HG02943 (cell line): ENCODE data around the gene SGSM2.

ENCODE experiments used
- ATAC-seq: cut with Tn5 transposase; IDR thresholded peaks from one replicate; pipeline ENCODE4 v1.9.1; 2021; ENCODE audit warnings: mild to moderate bottlenecking, low read depth, moderate library complexity; ENCODE audit not compliant: unreplicated experiment

Gene SGSM2

GRCh38 chr17:2415081-2415480, 77.8 kb downstream of the SGSM2 start:
- ATAC-seq, result no peak

- ATAC-seq, result no peak
These were observed 78.9 kb downstream of the SGSM2 start for GRCh38 chr17:2416010-2416734.

DNA sequence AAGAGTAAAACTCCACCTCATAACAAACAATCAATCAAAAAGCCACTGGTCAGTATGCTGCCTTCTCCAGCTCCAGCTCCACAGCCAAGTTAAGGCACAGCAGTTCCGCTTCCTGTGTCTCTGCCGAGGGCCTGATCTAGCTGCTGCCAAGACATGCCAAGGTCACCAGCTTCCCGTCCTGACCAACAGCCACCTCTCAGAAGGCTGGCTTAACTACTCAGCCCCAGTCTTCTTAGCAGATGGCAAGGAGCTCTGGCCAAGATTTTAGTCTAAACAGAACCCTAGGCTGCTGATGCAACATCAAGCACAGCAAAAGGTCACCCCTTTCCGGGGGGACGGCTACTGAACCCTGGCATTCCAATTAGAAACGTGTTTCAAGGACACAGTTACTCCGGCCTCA, 81.3 kb downstream of the SGSM2 start:
- ATAC-seq, result no peak

- no peak for ATAC-seq
These were observed 82.2 kb downstream of the SGSM2 start for GRCh38 chr17:2419486-2419885.

DNA sequence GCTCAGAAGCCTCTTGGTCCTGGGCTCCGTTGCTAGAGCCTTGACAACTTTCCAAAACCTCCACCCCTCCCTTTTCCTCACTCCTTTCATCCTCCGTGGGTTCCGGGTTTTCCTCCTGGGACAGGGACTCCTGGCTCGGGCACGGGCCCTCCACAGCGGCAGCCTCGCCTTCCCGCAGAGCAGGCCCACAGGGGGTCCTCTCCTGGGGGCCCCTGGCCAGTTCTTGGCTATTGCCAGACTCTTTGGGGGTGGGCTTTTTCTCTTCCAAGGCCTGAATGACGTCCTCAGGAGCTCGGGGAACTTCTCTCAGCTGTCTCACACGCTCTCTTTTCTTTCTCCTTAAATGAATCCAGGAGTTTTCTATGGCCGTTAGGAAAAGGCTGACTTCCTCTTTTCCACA, 82.9 kb downstream of the SGSM2 start:
- no peak for ATAC-seq

DNA sequence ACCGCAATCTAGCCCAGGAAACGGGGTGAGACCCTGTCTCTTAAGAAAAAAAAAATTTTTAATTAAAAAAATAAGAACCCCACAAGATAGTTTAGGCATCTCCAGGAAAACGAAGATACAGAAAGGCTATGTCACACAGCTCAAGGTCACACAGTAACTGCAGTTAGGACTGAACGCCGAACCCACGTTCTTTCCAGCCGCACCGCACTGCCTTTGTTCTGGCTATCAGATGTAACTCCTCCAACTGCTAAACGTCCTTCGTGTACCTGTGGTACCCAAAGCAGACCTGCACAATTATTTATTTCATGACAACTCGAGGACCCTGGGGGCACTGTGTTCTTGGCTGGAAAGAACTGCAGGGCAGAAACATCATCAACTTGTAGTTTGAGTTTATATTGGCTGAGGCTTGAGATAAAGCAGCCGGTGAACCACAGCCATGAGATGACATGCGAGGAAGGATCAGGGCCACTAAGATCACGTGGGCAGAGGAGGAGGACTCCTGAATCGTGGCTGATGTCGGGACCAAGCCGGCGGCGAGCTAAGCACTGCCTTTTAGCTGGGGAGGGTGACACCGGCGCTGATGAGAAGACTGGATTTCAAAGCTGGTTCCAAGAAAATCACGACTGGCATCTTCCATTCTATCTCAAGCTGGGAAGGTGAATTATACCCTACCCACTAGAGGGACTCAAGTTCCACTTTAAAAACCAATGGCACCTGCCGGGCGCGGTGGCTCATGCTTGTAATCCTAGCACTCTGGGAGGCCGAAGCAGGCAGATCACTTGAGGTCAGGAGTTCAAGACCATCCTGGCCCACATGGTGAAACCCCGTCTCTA, 84.2 kb downstream of the SGSM2 start:
- ATAC-seq, result no peak

DNA sequence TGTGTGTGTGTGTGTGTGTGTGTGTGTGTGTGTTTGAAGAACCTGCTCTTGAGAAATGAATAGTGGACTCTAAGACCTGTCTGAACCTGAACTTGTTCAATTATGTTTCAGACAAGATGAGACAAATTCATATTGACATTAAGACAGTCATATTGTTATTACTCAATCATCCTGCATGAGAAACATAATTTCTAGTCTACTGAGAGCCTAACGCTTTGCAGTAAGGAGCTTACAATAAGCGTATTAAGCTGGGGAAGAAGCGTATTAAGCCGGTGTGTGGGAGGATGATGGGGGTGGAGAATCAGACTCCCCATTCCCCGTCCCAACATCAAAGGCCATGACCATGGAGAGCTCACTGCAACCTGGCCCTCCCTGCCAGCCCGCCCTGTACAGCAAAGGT, 86.0 kb downstream of the SGSM2 start:
- ATAC-seq, result no peak

DNA sequence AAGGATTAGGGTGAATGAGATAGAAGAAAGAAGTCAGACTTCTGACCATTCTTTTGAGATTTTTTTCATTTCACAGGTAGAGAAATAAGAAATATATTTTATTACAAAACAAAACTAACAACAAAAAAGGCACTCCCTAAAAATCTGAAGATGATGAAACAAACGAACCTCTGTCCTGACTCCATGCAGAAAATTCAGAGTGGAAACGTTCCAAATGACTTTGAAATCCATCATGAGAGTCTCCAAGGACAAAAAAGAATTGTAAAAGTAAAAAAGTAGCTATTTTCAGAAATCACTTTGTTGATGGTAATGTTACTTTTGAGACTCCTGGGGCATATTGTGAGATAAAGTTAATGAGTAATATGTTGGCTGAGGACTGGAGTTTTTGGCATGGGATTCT, 89.9 kb downstream of the SGSM2 start:
- no peak for ATAC-seq

GRCh38 chr17:2427910-2428309, 90.6 kb downstream of the SGSM2 start:
- ATAC-seq, result no peak
